ENCODE data around the gene EVI5. TPM values are rescaled to one million over a fixed set of nuclear protein-coding genes. Genes with fewer than 3 reads are reported as not detected.
A peak's percentile ranks its signal among the peaks of the same experiment; 100 is the strongest.
"Not testable (repeated sequence)": the region's sequence is repeated elsewhere in the genome, so short reads cannot be mapped to it uniquely, and the experiment has no call there.

Gene EVI5
- total RNA-seq, 1 experiment from 2014 or later = 31.2 TPM

- CTCF ChIA-PET = no interaction called here
- BruUV-seq (replicated peaks) = no TSS peak
- intact Hi-C loops (cut with micrococcal nuclease; ENCODE audit: unreplicated experiment) = no loop called here
Observed at GRCh38 chr1:92619466-92620189, 165.3 kb downstream of the EVI5 start.

GRCh38 chr1:92601044-92601443, 183.9 kb downstream of the EVI5 start:
- no peaks in the 10 kb centered on the region for H3K9me3 Mint-ChIP-seq (ENCODE audit: unreplicated experiment)

More at GRCh38 chr1:92619466-92620189, 165.3 kb downstream of the EVI5 start:
- Mint-ChIP-seq H3K36me3 (ENCODE audit: insufficient read depth, unreplicated experiment) (peaks cover 26% of the 10 kb centered on the region), H3K27me3 (ENCODE audit: insufficient read depth, unreplicated experiment) (no peaks in the 10 kb centered on the region), H3K9me3 (ENCODE audit: unreplicated experiment) (no peaks in the 10 kb centered on the region), H3K4me1 (ENCODE audit: low read depth, unreplicated experiment) (no peaks in the 10 kb centered on the region), H3K27ac (ENCODE audit: unreplicated experiment) (no peak overlapping the region), H3K4me3 (ENCODE audit: unreplicated experiment) (no peak overlapping the region)
- no peaks in the 10 kb centered on the region for H3K4me1 ChIP-seq
- H3K9me3 ChIP-seq = no peaks in the 10 kb centered on the region
- no peak for DNase-seq
- H3K4me3 ChIP-seq (ENCODE audit: low read depth, low read length) = no peak overlapping the region
- POLR2A ChIA-PET = no interaction called here
- H3K36me3 ChIP-seq (ENCODE audit: control insufficient read depth, insufficient read depth, low read length) = no peaks in the 10 kb centered on the region
- no peak for TF ChIP-seq CTCF (IDR thresholded peaks at IDR 0.05; ENCODE audit: insufficient read depth in 1 of 2, low read depth in 1 of 2, low read length in 1 of 2, severe bottlenecking in 1 of 2, unreplicated experiment in 1 of 2)
- H3K27me3 ChIP-seq (replicated peaks; ENCODE audit: control insufficient read depth, insufficient read depth, low read length) = no peaks in the 10 kb centered on the region

GRCh38 chr1:92599184-92599583, 185.7 kb downstream of the EVI5 start:
- intact Hi-C loops (cut with micrococcal nuclease; ENCODE audit: unreplicated experiment) = loop anchor here (10.0 kb wide), 1 partner anchor 284 kb away; no protein-coding TSS in a partner anchor
- no peaks in the 10 kb centered on the region for H3K9me3 Mint-ChIP-seq (ENCODE audit: unreplicated experiment)
- ChIA-PET POLR2A (no interaction called here), CTCF (no interaction called here)
- H3K4me1 ChIP-seq = no peaks in the 10 kb centered on the region
- no peak overlapping the region for H3K4me3 ChIP-seq (ENCODE audit: low read depth, low read length)
- peaks cover 6% of the 10 kb centered on the region for H3K36me3 Mint-ChIP-seq (ENCODE audit: insufficient read depth, unreplicated experiment)
- H3K27me3 ChIP-seq (replicated peaks; ENCODE audit: control insufficient read depth, insufficient read depth, low read length) = no peaks in the 10 kb centered on the region
- peak overlapping the region; percentile 8 for H3K27ac Mint-ChIP-seq (ENCODE audit: unreplicated experiment)
- TF ChIP-seq CTCF (IDR thresholded peaks at IDR 0.05; ENCODE audit: insufficient read depth in 1 of 2, low read depth in 1 of 2, low read length in 1 of 2, severe bottlenecking in 1 of 2, unreplicated experiment in 1 of 2) = peak; percentile 13 to 19
- no peaks in the 10 kb centered on the region for H3K27me3 Mint-ChIP-seq (ENCODE audit: insufficient read depth, unreplicated experiment)
- no peak for DNase-seq
- BruUV-seq (replicated peaks) = no TSS peak
- no peaks in the 10 kb centered on the region for H3K9me3 ChIP-seq
- H3K4me3 Mint-ChIP-seq (ENCODE audit: unreplicated experiment) = no peak overlapping the region
- H3K36me3 ChIP-seq (ENCODE audit: control insufficient read depth, insufficient read depth, low read length) = no peaks in the 10 kb centered on the region
- no peaks in the 10 kb centered on the region for H3K4me1 Mint-ChIP-seq (ENCODE audit: low read depth, unreplicated experiment)

More at GRCh38 chr1:92601044-92601443, 183.9 kb downstream of the EVI5 start:
- H3K4me1 ChIP-seq = no peaks in the 10 kb centered on the region
- BruUV-seq (replicated peaks) = no TSS peak
- intact Hi-C loops (cut with micrococcal nuclease; ENCODE audit: unreplicated experiment) = no loop called here
- no peaks in the 10 kb centered on the region for H3K4me1 Mint-ChIP-seq (ENCODE audit: low read depth, unreplicated experiment)
- no peak for DNase-seq
- no peak overlapping the region for H3K4me3 Mint-ChIP-seq (ENCODE audit: unreplicated experiment)
- no peak overlapping the region for H3K4me3 ChIP-seq (ENCODE audit: low read depth, low read length)
- H3K36me3 Mint-ChIP-seq (ENCODE audit: insufficient read depth, unreplicated experiment) = peaks cover 13% of the 10 kb centered on the region
- H3K27me3 Mint-ChIP-seq (ENCODE audit: insufficient read depth, unreplicated experiment) = no peaks in the 10 kb centered on the region
- CTCF ChIA-PET = no interaction called here
- H3K27me3 ChIP-seq (replicated peaks; ENCODE audit: control insufficient read depth, insufficient read depth, low read length) = no peaks in the 10 kb centered on the region
- TF ChIP-seq CTCF (IDR thresholded peaks at IDR 0.05; ENCODE audit: insufficient read depth in 1 of 2, low read depth in 1 of 2, low read length in 1 of 2, severe bottlenecking in 1 of 2, unreplicated experiment in 1 of 2) = no peak
- no peak overlapping the region for H3K27ac Mint-ChIP-seq (ENCODE audit: unreplicated experiment)
- H3K9me3 ChIP-seq = no peaks in the 10 kb centered on the region
- H3K36me3 ChIP-seq (ENCODE audit: control insufficient read depth, insufficient read depth, low read length) = no peaks in the 10 kb centered on the region
- POLR2A ChIA-PET = no interaction called here

- POLR2A ChIA-PET; intact Hi-C loops (cut with micrococcal nuclease; ENCODE audit: unreplicated experiment); CTCF ChIA-PET: not testable (repeated sequence)
Observed at GRCh38 chr1:92589361-92589760, 195.5 kb downstream of the EVI5 start.

More at GRCh38 chr1:92589361-92589760, 195.5 kb downstream of the EVI5 start:
- not testable (repeated sequence) for H3K27me3 Mint-ChIP-seq (ENCODE audit: insufficient read depth, unreplicated experiment); H3K9me3 Mint-ChIP-seq (ENCODE audit: unreplicated experiment); H3K4me1 Mint-ChIP-seq (ENCODE audit: low read depth, unreplicated experiment); H3K27me3 ChIP-seq (replicated peaks; ENCODE audit: control insufficient read depth, insufficient read depth, low read length); H3K4me1 ChIP-seq; H3K36me3 ChIP-seq (ENCODE audit: control insufficient read depth, insufficient read depth, low read length); H3K9me3 ChIP-seq; H3K27ac Mint-ChIP-seq (ENCODE audit: unreplicated experiment); DNase-seq; H3K4me3 Mint-ChIP-seq (ENCODE audit: unreplicated experiment); H3K4me3 ChIP-seq (ENCODE audit: low read depth, low read length); BruUV-seq (replicated peaks); H3K36me3 Mint-ChIP-seq (ENCODE audit: insufficient read depth, unreplicated experiment)

Data from Caco-2 (cell line).